G401 (cell line): ENCODE results near the gene SHB. TPM values are rescaled to one million over a fixed set of nuclear protein-coding genes. Genes with fewer than 3 reads are reported as not detected.

Experiments
- DNase-seq: peaks from one replicate; pipeline ENCODE4 v3.0.0-alpha.2; 2015; ENCODE audit warnings: low spot score
- in situ Hi-C: cut with HindIII; loops from 2 replicates; pipeline ENCODE4 v1.10.0; 2016; ENCODE audit warnings: low sequenced_read_pairs, mixed read lengths
- total RNA-seq: library from RNA; depleted of rRNA; stranded (reverse); fragments of >200 nt; shearing (Covaris generic); gene quantifications from 2 replicates; pipeline ENCODE4 v1.2.3, GENCODE V29; 2014

The SHB gene
- total RNA-seq, 1 experiment from 2014 or later: 18.4 TPM

DNA sequence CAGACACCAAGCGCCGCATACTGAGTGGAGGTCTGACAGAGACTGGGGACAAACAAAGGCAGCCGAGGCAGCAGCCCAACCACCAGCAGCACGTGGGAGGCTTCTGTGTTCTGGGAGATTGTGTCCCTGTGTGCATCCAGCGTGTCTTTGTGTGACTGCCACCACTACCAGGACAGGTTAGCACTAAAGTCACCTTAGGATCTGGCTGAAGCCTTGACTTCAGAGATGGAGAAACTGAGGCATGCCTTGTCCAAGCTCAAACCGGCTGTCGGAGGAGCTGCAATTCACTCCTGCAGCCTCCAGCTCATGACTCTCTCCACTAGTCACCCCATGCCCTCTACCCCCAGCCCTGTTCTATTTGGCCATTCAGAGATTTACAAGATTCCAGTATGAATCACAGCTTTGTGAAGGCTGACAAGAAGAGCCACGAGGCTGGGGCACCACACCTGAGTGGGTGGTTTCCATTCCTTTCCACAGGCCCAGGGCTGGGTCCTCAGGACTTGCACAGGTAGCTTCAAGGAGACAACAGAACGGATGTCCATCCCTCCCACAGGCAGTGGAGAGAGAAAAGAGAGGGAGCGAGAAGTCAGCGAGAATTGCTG lies 69.3 kb downstream of the SHB start:
- in situ Hi-C loops: no loop called here
- DNase-seq: peak; percentile 21

DNA sequence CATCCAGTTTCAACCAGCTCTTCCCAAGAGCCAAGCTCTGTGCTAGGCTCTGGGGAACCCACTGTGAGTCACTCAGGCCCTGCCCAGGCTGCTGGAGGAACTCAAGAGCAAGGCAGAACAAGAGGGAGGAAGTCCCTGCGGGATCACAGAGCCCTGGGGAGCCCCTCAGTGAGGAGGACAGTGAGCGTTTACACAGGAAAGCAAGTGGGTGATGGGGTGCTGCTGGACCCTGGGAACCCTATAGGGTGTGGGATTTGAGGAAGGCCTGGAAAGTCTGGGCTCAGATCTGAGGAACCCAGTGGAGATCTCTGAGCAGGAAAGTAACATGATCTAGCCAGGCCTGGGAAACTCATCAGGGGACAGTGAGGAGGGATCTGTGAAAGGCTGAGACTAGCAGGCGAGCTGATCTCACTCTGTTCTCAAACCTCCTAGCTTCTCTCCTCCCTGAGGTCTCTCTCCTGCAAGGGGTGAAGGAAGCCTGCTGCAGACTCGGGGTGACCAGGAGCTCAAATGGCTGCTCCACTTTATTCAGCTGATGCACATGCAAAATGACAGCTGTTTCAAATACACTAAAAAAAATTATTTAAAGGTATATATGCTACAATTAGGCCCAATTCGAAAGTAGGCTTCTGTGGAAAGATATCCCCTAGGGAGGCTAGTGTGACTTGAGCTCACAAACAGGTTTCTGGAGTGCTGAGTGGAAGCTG lies 70.0 kb downstream of the SHB start:
- no peak for DNase-seq
- in situ Hi-C loops: no loop called here

- in situ Hi-C loops: no loop called here
- DNase-seq: no peak
Measured at GRCh38 chr9:37997636-37998374, 71.2 kb downstream of the SHB start.

- in situ Hi-C loops: no loop called here
- no peak for DNase-seq
Measured at GRCh38 chr9:37996819-37997217, 72.2 kb downstream of the SHB start.

GRCh38 chr9:37995961-37996818 lies 72.8 kb downstream of the SHB start:
- in situ Hi-C loops: no loop called here

DNA sequence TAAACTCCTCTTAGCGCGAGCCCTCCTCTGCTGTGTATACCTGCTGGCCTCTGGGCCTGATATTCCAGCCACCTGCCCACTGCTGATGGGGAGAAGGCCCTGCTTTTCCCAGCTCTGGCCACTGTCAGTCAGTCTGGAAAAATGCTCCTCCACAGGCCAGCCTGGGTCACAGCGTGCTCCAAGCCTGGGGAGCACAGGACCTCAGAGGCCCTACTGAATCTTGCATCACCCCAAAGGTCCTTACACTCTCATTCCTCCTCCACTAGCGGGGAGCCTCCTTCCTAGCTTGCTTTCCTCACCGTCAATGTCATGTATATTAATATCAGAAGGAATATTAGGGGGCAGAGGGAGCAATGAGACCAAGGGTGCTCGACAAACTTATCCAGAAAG lies 73.7 kb downstream of the SHB start:
- DNase-seq: no peak
- in situ Hi-C loops: no loop called here

More at GRCh38 chr9:37995961-37996818, 72.8 kb downstream of the SHB start:
- no peak for DNase-seq

DNA sequence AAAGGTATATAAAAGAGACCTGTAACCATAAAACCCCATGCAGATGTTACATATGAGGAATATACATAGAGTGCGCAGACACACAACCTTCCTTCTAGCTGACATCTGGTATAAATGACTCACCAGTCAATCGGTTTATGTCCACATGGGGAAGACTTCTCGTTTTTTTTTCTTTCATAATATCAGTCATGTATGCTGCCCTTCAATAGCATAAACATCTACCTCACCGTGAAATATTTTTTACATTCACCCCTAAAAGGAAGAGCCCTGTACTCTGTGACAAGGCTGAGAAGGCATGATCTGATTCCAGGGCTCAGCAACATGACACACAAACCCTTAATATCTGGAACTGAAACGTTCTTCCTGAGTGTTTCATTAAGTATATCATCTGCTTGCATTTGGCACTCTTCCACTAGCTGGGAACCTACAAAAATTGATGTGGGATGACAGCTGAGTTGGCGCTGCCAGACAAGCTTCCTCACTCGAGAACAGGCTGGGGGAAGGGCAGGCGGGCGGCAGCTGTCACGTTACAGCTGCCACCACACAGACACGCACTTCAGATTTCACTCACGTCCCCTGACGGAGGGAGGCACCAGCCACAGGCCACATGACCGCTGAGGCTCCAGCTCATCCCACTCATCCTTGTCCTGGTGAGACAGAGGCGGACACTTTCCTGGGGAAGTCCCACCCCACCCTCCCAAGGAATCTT lies 74.2 kb downstream of the SHB start:
- peak; percentile 23 for DNase-seq
- in situ Hi-C loops: no loop called here

DNA sequence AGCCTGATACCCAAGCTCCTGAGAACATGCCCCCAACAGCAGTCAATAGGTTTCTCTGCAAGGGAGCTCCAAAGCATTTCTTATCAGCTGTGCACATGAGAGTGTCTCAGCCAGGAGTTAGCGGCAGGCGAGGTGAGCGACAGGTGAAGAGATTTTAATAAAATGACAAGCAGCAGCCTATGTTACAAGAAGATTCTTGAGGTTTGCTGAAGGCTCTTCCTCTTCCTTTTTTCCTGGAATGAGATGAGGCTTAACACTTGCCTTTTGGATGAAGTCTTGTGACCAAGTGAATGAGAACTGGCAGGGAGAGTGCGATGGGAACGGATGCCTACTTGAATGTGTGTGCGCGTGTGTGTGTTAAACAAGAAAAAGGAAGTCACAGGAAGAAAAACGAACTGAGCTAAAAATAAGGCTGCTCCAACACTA lies 76.1 kb downstream of the SHB start:
- no peak for DNase-seq
- in situ Hi-C loops: no loop called here

DNA sequence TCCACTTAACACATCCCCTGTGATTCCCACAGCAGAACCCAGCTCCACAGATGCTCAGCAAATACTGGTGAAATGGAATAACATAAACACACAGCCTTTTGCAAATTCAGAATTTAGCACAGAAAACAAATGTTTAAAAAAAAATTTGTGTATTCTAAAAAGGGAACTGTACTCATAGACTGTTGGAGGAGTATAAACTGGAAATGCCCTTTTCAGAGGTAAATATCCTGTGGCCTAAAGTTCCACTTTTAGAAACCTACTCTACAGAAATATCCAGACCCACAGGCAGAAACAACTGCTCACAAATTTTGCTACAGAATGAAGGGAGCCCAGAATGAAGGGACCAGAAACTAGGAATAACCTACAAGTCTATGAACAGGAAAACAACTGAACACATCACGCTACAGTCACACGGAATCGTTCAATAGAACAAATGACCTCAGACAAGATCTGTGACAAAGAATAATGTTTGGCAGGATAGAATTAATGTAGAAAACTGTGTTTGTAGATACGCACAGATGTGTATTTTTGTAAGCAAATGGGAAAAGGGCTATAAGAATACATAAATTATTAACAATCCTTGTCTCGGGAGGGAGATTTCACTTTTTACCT lies 78.5 kb downstream of the SHB start:
- in situ Hi-C loops: no loop called here
- DNase-seq: no peak

DNA sequence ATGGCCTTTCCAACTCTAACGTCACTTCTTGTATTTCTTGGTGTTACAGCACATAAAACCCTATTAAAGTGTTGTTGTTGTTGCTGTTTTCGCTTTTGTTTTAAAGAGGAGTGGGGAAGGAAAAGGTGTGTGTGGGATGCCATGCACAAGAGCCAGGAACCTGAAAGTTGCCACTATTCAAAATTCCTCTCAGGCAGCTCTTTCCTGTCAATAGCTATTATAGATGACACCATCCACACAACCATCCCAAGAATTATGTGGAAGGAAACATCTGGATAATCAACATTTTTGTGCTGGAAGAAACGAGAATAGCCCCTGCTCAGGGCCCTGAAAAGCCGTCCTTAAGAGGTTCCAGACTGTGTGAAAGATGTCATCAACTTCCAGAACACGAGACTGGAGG lies 79.3 kb downstream of the SHB start:
- in situ Hi-C loops: no loop called here
- no peak for DNase-seq

DNA sequence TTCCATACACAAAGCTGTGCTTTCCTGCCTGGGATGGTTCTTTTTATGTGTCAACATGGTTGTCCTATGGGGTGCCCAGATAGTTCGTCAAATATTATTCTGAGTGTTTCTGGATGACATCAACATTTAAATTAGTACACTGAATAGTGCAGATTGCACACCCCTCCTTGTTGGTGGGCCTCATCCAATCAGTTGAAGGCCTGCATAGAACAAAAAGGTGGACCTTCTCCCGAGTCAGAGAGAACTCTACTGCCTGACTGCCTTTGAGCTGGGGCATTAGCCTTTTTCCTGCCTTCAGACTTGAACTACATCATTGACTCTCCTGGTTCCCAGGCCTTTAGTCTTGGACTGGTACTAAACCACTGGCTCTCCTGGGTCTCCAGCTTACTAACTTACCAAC lies 80.4 kb downstream of the SHB start:
- in situ Hi-C loops: no loop called here
- DNase-seq: no peak

GRCh38 chr9:37988041-37988440 lies 81.0 kb downstream of the SHB start:
- no peak for DNase-seq
- in situ Hi-C loops: no loop called here

DNA sequence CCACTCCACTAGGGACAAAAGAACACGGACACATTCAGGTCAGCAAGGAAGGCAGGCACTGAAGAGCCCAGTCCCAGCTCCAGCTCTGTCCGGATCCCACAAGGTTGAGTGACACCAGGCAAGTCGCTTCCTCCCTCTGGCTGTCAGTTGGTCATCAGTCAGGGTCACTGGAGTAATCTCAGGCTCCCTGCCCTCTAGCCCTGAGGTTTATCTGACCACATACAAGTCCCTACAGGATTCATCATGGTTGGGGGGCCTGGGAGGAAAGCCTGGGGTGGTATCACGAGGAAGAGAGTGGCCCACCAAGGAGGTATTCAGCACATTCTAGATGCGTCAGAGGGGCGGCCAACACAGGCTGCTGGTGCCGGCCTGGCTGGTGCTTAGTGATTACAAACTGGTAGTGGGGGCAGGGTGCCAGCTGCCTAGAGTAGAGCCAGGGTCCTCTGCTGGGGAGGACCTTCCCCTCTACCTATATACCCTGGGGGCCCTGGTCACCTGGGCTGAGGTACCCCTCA lies 81.5 kb downstream of the SHB start:
- in situ Hi-C loops: no loop called here
- no peak for DNase-seq

DNA sequence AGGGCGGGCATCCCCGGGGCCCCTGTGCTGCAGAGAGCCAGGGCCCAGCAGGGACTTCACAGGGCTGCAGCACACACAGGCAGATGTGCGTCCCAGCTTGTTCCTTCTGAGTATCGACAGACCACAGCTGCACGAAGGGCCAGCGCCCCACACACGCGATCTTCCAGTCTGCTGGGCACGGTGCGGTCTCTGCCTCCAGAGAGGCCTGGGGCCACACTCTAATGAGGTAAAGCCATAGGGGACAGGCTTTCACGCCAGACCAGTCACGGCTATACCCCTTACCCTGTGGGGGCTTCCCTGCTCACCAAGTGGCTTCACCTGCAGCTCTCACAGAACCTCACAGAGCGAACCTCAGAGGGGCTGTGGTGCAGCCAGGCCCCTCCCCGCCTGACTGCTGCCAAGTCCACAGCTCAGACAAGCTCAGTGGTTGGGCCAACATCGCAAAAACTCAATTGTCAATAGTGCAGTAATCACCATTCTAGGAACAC lies 82.2 kb downstream of the SHB start:
- in situ Hi-C loops: no loop called here
- no peak for DNase-seq

DNA sequence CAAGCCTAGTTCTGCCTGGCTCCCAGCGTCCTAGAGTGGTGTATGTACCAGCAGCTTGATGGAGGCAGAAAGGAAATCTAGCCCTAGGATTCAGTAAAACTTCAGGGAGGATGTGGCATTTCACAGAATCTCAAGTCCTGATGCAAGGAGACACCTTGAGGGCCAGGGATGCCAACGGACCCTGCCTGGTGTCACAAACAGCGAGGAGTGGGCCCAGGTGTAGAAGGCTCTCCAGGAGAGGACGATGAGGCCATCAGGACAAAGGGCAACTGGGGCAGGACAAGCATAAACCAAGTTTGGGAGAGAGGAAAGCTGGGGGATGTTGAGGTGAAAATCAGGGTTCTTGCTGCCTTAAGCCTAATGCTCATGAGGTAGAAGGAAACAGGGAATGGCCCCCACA lies 83.0 kb downstream of the SHB start:
- in situ Hi-C loops: no loop called here
- DNase-seq: no peak

- no peak for DNase-seq
- in situ Hi-C loops: no loop called here
Measured at GRCh38 chr9:37984672-37985611, 84.1 kb downstream of the SHB start.

GRCh38 chr9:37984278-37984671 lies 84.8 kb downstream of the SHB start:
- in situ Hi-C loops: no loop called here
- no peak for DNase-seq
